SK-N-SH (cell line): ENCODE data around the gene THBD. TPM values are rescaled to one million over a fixed set of nuclear protein-coding genes. Genes with fewer than 3 reads are reported as not detected.

Experiments used
- CTCF ChIA-PET: fragments of 300-600, 350-600 bp; formaldehyde crosslinking; extraction: SDS; loops from one replicate; lab custom pipeline; 2021; lab: Yijun Ruan, JAX
- POLR2A ChIA-PET: fragments of 350-600 bp; sonication (Branson Sonifier 250); formaldehyde crosslinking; extraction: SDS; loops from one replicate; lab custom pipeline; 2020; ENCODE audit warnings: antibody characterized with exemption, inconsistent platforms; lab: Yijun Ruan, JAX
- DNase-seq: peaks from one replicate; pipeline ENCODE4 v3.0.0; 2012
- H2AFZ ChIP-seq: fragments of 200-600 bp; sonication (generic); 2 replicates; pipeline ENCODE4 v1.8.1; 2016; ENCODE audit warnings: antibody characterized with exemption, mild to moderate bottlenecking, low read depth
- H3F3A ChIP-seq: fragments of 200-600 bp; sonication (generic); replicated peaks from 2 replicates; pipeline ENCODE3; 2016; ENCODE audit warnings: antibody characterized with exemption, mild to moderate bottlenecking; ENCODE audit not compliant: insufficient read depth
- H3K27ac ChIP-seq, 2 experiments: fragments of 200-500 bp in 1 of 2; fragments of 200-600 bp in 1 of 2; sonication (Bioruptor generic) in 1 of 2; sonication (generic), shearing (Covaris generic) in 1 of 2; 2 replicates each; pipeline versions ENCODE4 v1.5.1 to v1.6.1; 2014 to 2016; ENCODE audit warnings: low read depth in 2 of 2, inconsistent platforms in 1 of 2, low read length in 1 of 2, mild to moderate bottlenecking in 1 of 2, mixed read lengths in 1 of 2
- H3K27me3 ChIP-seq: fragments of 200-600 bp; sonication (generic), shearing (Covaris generic); 2 replicates; pipeline ENCODE4 v1.6.1; 2016; ENCODE audit warnings: mixed run types; ENCODE audit not compliant: insufficient read depth
- H3K36me3 ChIP-seq, 2 experiments: fragments of 200-500 bp in 1 of 2; fragments of 200-600 bp in 1 of 2; sonication (Bioruptor generic) in 1 of 2; sonication (generic) in 1 of 2; replicated peaks in 1 of 2; 2 replicates each; pipeline versions ENCODE3 to v1.5.1; 2014 to 2016; ENCODE audit warnings: low read length in 1 of 2, mild to moderate bottlenecking in 1 of 2; ENCODE audit not compliant: insufficient read depth in 2 of 2, control insufficient read depth in 1 of 2
- H3K4me1 ChIP-seq, 2 experiments: fragments of 200-500 bp in 1 of 2; fragments of 200-600 bp in 1 of 2; sonication (Bioruptor generic) in 1 of 2; sonication (generic), shearing (Covaris generic) in 1 of 2; 2 replicates each; pipeline versions ENCODE4 v1.5.1 to v1.6.1; 2014 to 2016; ENCODE audit warnings: low read depth in 1 of 2, low read length in 1 of 2, mixed run types in 1 of 2; ENCODE audit not compliant: insufficient read depth in 2 of 2, control insufficient read depth in 1 of 2
- H3K4me2 ChIP-seq: fragments of 200-600 bp; sonication (generic), shearing (Covaris generic); 2 replicates; pipeline ENCODE4 v1.6.1; 2017; ENCODE audit warnings: mixed run types
- H3K4me3 ChIP-seq, 2 experiments: fragments of 200-500 bp in 1 of 2; fragments of 200-600 bp in 1 of 2; sonication (Bioruptor generic) in 1 of 2; sonication (generic), shearing (Covaris generic) in 1 of 2; 2 replicates each; pipeline versions ENCODE4 v1.5.1 to v1.8.1; 2014 to 2016; ENCODE audit warnings: low read depth in 2 of 2, inconsistent platforms in 1 of 2, low read length in 1 of 2, mild to moderate bottlenecking in 1 of 2, mixed read lengths in 1 of 2, moderate library complexity in 1 of 2
- H3K79me2 ChIP-seq: fragments of 200-600 bp; sonication (generic); 2 replicates; pipeline ENCODE4 v1.8.1; 2017; ENCODE audit warnings: mild to moderate bottlenecking; ENCODE audit not compliant: insufficient read depth
- H3K9ac ChIP-seq: fragments of 200-600 bp; sonication (generic); 2 replicates; pipeline ENCODE4 v1.6.1; 2017; ENCODE audit warnings: mixed run types
- H3K9me2 ChIP-seq: fragments of 200-600 bp; sonication (generic); 2 replicates; pipeline ENCODE4 v1.6.1; 2017; ENCODE audit warnings: mixed run types
- H3K9me3 ChIP-seq: fragments of 200-600 bp; sonication (generic); 2 replicates; pipeline ENCODE4 v1.6.1; 2017; ENCODE audit warnings: mixed run types, mild to moderate bottlenecking, moderate library complexity
- H4K20me1 ChIP-seq: fragments of 200-600 bp; sonication (generic); 2 replicates; pipeline ENCODE4 v1.6.1; 2017; ENCODE audit warnings: mild to moderate bottlenecking, mixed run types; ENCODE audit not compliant: insufficient read depth
- CHD2 ChIP-seq: fragments of 150-350 bp; IDR thresholded peaks from 2 replicates; pipeline ENCODE4 v1.6.1; 2018; ENCODE audit warnings: low read length; ENCODE audit not compliant: partially characterized antibody
- CTCF ChIP-seq: fragments of 200-600 bp; sonication (generic); IDR thresholded peaks from 2 replicates; pipeline ENCODE4 v1.6.1; 2017; ENCODE audit warnings: antibody characterized with exemption, mild to moderate bottlenecking, moderate library complexity
- EP300 ChIP-seq, 2 experiments: IDR thresholded peaks; 2 replicates each; pipeline versions ENCODE4 v1.4.0 to v1.6.1; 2012; ENCODE audit warnings: borderline replicate concordance in 1 of 2, low read depth in 1 of 2, low read length in 1 of 2
- FOSL2 ChIP-seq: IDR thresholded peaks from 2 replicates; pipeline ENCODE4 v1.4.0; 2012; ENCODE audit warnings: low read depth, mild to moderate bottlenecking, moderate library complexity, borderline replicate concordance
- FOXJ3 ChIP-seq: sonication (generic); formaldehyde crosslinking; IDR thresholded peaks from 2 replicates; pipeline ENCODE4 v1.5.1; 2020; ENCODE audit warnings: mild to moderate bottlenecking, missing genetic modification reagents
- GABPA ChIP-seq: IDR thresholded peaks from 2 replicates; pipeline ENCODE4 v1.4.0; 2012; ENCODE audit warnings: low read depth, mild to moderate bottlenecking
- IRF3 ChIP-seq: fragments of 150-350 bp; IDR thresholded peaks from 2 replicates; pipeline ENCODE4 v1.6.1; 2016; ENCODE audit warnings: mild to moderate bottlenecking, low read depth, low read length
- JUND ChIP-seq: IDR thresholded peaks from 2 replicates; pipeline ENCODE4 v1.4.0; 2012
- MAX ChIP-seq: IDR thresholded peaks from 2 replicates; pipeline ENCODE4 v1.4.0; 2012; ENCODE audit warnings: low read depth
- RAD21 ChIP-seq: IDR thresholded peaks from 2 replicates; pipeline ENCODE4 v1.6.1; 2012; ENCODE audit warnings: mild to moderate bottlenecking, low read length
- RCOR1 ChIP-seq: fragments of 150-350 bp; IDR thresholded peaks from 2 replicates; pipeline ENCODE4 v1.6.1; 2017; ENCODE audit warnings: antibody characterized with exemption, low read length
- RFX5 ChIP-seq: IDR thresholded peaks from 2 replicates; pipeline ENCODE4 v1.6.1; 2012; ENCODE audit warnings: mild to moderate bottlenecking, improper control_type of control experiment, low read length
- SIN3A ChIP-seq: IDR thresholded peaks from 2 replicates; pipeline ENCODE4 v1.6.1; 2012; ENCODE audit warnings: low read depth, mild to moderate bottlenecking, low read length, moderate library complexity, borderline replicate concordance
- SMC3 ChIP-seq: IDR thresholded peaks from 2 replicates; pipeline ENCODE4 v1.6.1; 2012; ENCODE audit warnings: low read depth, low read length, improper control_type of control experiment
- TAF1 ChIP-seq: IDR thresholded peaks from 2 replicates; pipeline ENCODE4 v1.6.1; 2012; ENCODE audit warnings: low read depth, mild to moderate bottlenecking, low read length, moderate library complexity, borderline replicate concordance
- TCF12 ChIP-seq: IDR thresholded peaks from 2 replicates; pipeline ENCODE4 v1.4.0; 2012
- YY1 ChIP-seq: IDR thresholded peaks from 2 replicates; pipeline ENCODE4 v1.4.0; 2012; ENCODE audit warnings: low read depth, mild to moderate bottlenecking
- WGBS: methylation state at CpG from one replicate; pipeline ENCODE4 v1.1.6; 2017; ENCODE audit warnings: low lambda C conversion rate; 5-methylcytosine and 5-hydroxymethylcytosine counted together
- polyA plus RNA-seq, 3 experiments: library from polyadenylated mRNA; depleted of rRNA; stranded (reverse); fragments of >200 nt; gene quantifications; 2 replicates each; pipeline ENCODE4 v1.2.3, GENCODE V29; 2012
- TF ChIP-seq, protein P1 (sequence below): IDR thresholded peaks from 2 replicates; pipeline ENCODE4 v1.6.1; 2012; ENCODE audit warnings: mild to moderate bottlenecking, low read depth, low read length, moderate library complexity
- TF ChIP-seq, protein P2 (sequence below): IDR thresholded peaks from 2 replicates; pipeline ENCODE4 v1.4.0; 2012; ENCODE audit warnings: low read depth, borderline replicate concordance

THBD gene
- polyA plus RNA-seq, 1 of the 3 experiments (the other 2 are of a cell fraction): 0.33 TPM

GRCh38 chr20:23039885-23040508 lies 9.5 kb downstream of the THBD start:
- H3K27ac ChIP-seq: no peak overlapping the region
- H4K20me1 ChIP-seq: no peaks in the 10 kb centered on the region
- TF ChIP-seq TCF12 (no peak), FOXJ3 (CRISPR knock-in tag) (no peak), EP300 (IDR thresholded peaks at IDR 0.05; ENCODE audit: borderline replicate concordance in 1 of 2, low read depth in 1 of 2, low read length in 1 of 2) (no peak), MAX (no peak), SMC3 (no peak), TAF1 (no peak), RCOR1 (no peak), RAD21 (no peak), YY1 (no peak), CHD2 (no peak), CTCF (no peak), IRF3 (no peak), FOSL2 (no peak), GABPA (no peak), SIN3A (no peak), RFX5 (no peak), JUND (no peak)
- TF ChIP-seq, protein P1, sequence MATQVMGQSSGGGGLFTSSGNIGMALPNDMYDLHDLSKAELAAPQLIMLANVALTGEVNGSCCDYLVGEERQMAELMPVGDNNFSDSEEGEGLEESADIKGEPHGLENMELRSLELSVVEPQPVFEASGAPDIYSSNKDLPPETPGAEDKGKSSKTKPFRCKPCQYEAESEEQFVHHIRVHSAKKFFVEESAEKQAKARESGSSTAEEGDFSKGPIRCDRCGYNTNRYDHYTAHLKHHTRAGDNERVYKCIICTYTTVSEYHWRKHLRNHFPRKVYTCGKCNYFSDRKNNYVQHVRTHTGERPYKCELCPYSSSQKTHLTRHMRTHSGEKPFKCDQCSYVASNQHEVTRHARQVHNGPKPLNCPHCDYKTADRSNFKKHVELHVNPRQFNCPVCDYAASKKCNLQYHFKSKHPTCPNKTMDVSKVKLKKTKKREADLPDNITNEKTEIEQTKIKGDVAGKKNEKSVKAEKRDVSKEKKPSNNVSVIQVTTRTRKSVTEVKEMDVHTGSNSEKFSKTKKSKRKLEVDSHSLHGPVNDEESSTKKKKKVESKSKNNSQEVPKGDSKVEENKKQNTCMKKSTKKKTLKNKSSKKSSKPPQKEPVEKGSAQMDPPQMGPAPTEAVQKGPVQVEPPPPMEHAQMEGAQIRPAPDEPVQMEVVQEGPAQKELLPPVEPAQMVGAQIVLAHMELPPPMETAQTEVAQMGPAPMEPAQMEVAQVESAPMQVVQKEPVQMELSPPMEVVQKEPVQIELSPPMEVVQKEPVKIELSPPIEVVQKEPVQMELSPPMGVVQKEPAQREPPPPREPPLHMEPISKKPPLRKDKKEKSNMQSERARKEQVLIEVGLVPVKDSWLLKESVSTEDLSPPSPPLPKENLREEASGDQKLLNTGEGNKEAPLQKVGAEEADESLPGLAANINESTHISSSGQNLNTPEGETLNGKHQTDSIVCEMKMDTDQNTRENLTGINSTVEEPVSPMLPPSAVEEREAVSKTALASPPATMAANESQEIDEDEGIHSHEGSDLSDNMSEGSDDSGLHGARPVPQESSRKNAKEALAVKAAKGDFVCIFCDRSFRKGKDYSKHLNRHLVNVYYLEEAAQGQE: no peak
- TF ChIP-seq, protein P2, sequence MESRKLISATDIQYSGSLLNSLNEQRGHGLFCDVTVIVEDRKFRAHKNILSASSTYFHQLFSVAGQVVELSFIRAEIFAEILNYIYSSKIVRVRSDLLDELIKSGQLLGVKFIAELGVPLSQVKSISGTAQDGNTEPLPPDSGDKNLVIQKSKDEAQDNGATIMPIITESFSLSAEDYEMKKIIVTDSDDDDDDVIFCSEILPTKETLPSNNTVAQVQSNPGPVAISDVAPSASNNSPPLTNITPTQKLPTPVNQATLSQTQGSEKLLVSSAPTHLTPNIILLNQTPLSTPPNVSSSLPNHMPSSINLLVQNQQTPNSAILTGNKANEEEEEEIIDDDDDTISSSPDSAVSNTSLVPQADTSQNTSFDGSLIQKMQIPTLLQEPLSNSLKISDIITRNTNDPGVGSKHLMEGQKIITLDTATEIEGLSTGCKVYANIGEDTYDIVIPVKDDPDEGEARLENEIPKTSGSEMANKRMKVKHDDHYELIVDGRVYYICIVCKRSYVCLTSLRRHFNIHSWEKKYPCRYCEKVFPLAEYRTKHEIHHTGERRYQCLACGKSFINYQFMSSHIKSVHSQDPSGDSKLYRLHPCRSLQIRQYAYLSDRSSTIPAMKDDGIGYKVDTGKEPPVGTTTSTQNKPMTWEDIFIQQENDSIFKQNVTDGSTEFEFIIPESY: no peak
- no peaks in the 10 kb centered on the region for H3K79me2 ChIP-seq
- WGBS: 3% methylated on average over 3 of the region's 3 CpGs
- H3K9me2 ChIP-seq: no peaks in the 10 kb centered on the region
- H3K27me3 ChIP-seq: peaks cover 83% of the 10 kb centered on the region
- no peak overlapping the region for H3K9ac ChIP-seq
- ChIA-PET CTCF (no interaction called here), POLR2A (no interaction called here)
- no peaks in the 10 kb centered on the region for H3K36me3 ChIP-seq
- no peak for DNase-seq
- no peaks in the 10 kb centered on the region for H3K9me3 ChIP-seq
- H2AFZ ChIP-seq: no peak overlapping the region
- no peak overlapping the region for H3K4me3 ChIP-seq
- H3K4me1 ChIP-seq: no peaks in the 10 kb centered on the region
- no peak overlapping the region for H3K4me2 ChIP-seq
- no peaks in the 10 kb centered on the region for H3F3A ChIP-seq
